Measurements from ENCODE around the gene SOX5.

DNA sequence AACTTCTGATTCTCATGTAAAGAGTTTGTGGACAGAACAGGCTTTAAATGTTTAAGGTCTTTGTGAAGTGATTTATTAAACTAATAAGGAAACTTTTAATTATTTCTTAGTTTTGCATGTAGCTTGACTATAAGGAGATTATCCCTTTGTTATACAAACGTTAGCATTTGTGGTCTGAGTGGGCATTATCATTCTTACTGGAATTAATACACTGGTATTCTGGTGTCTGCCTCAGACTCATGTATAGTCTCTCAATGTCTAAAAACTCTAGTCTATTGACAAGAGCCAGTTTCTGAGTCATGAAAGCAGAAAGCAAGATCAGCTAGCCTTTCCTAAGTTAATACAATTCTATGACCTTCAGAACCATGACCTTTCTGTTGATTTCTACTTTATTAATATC, 51.3 kb downstream of the SOX5 start:
- TF ChIP-seq GATA2 (IDR thresholded peaks at IDR 0.05; ENCODE audit: low read depth, low read length) (no peak), GATA3 (IDR thresholded peaks at IDR 0.05; ENCODE audit: low read depth, low read length) (no peak)
